Activated naive CD4-positive, alpha-beta T cell treated with anti-CD3 and anti-CD28 coated beads, Interleukin-2, amount 10 ng/mL, durations not matched to agents 7 days and 5 days (primary cell): Measurements from ENCODE around the gene ZNF19.

ENCODE experiments used
- CTCF ChIA-PET: fragments of 350-600 bp; sonication (Branson Sonifier 250); formaldehyde crosslinking; loops from one replicate; lab custom pipeline; 2021; ENCODE audit warnings: antibody characterized with exemption; lab: Charles Lee
- DNase-seq: peaks from one replicate; pipeline ENCODE4 v3.0.0-alpha.2; 2020
- H3K27ac Mint-ChIP-seq: one replicate; pipeline ENCODE4 v1.8.0; 2021; ENCODE audit warnings: mild to moderate bottlenecking, moderate library complexity, mixed read lengths
- H3K27me3 Mint-ChIP-seq: one replicate; pipeline ENCODE4 v1.8.0; 2021; ENCODE audit warnings: mild to moderate bottlenecking, mixed read lengths
- H3K36me3 Mint-ChIP-seq: one replicate; pipeline ENCODE4 v1.8.0; 2021; ENCODE audit warnings: mixed read lengths
- H3K4me1 Mint-ChIP-seq: one replicate; pipeline ENCODE4 v1.8.0; 2021; ENCODE audit warnings: mixed read lengths
- H3K4me3 Mint-ChIP-seq: one replicate; pipeline ENCODE4 v1.8.0; 2021; ENCODE audit warnings: mild to moderate bottlenecking, moderate library complexity, mixed read lengths
- H3K9me3 Mint-ChIP-seq: one replicate; pipeline ENCODE4 v1.8.0; 2021; ENCODE audit warnings: mixed read lengths

The ZNF19 gene

GRCh38 chr16:71426880-71427615 is 62.1 kb downstream of the ZNF19 start:
- Mint-ChIP-seq H3K4me3 (no peak overlapping the region), H3K36me3 (no peaks in the 10 kb centered on the region), H3K9me3 (no peaks in the 10 kb centered on the region), H3K4me1 (no peaks in the 10 kb centered on the region), H3K27me3 (peaks cover 61% of the 10 kb centered on the region), H3K27ac (no peak overlapping the region)
- no peak for DNase-seq
- CTCF ChIA-PET: interaction anchor here (1.4 kb wide), 2 partner anchors 14 to 67 kb away, joined by 3 to 4 read pairs; no protein-coding TSS in a partner anchor

- Mint-ChIP-seq H3K27ac (no peak overlapping the region), H3K9me3 (no peaks in the 10 kb centered on the region), H3K4me1 (no peaks in the 10 kb centered on the region), H3K36me3 (no peaks in the 10 kb centered on the region), H3K27me3 (peaks cover 61% of the 10 kb centered on the region), H3K4me3 (no peak overlapping the region)
- DNase-seq: peak; percentile 24
- CTCF ChIA-PET: interaction anchor here (1.4 kb wide), 2 partner anchors 14 to 66 kb away, joined by 3 to 4 read pairs; no protein-coding TSS in a partner anchor
These were observed 62.9 kb downstream of the ZNF19 start for GRCh38 chr16:71426069-71426879.

- no peak overlapping the region for H3K4me3 Mint-ChIP-seq
- no peaks in the 10 kb centered on the region for H3K4me1 Mint-ChIP-seq
- H3K36me3 Mint-ChIP-seq: no peaks in the 10 kb centered on the region
- no peak for DNase-seq
- CTCF ChIA-PET: interaction anchor here (1.4 kb wide), 1 partner anchor 13 kb away, joined by 4 read pairs; no protein-coding TSS in a partner anchor
- H3K27ac Mint-ChIP-seq: no peak overlapping the region
- no peaks in the 10 kb centered on the region for H3K9me3 Mint-ChIP-seq
- peaks cover 61% of the 10 kb centered on the region for H3K27me3 Mint-ChIP-seq
These were observed 63.4 kb downstream of the ZNF19 start for GRCh38 chr16:71425746-71426068.

GRCh38 chr16:71424626-71425025 is 64.5 kb downstream of the ZNF19 start:
- CTCF ChIA-PET: interaction anchor here (1.0 to 2.2 kb wide), 2 partner anchors 11 to 119 kb away, joined by 3 to 10 read pairs; no protein-coding TSS in a partner anchor
- Mint-ChIP-seq H3K4me1 (no peaks in the 10 kb centered on the region), H3K9me3 (no peaks in the 10 kb centered on the region), H3K27ac (no peak overlapping the region), H3K36me3 (no peaks in the 10 kb centered on the region), H3K27me3 (peaks cover 62% of the 10 kb centered on the region), H3K4me3 (no peak overlapping the region)
- DNase-seq: no peak

GRCh38 chr16:71423865-71424264 is 65.3 kb downstream of the ZNF19 start:
- Mint-ChIP-seq H3K4me1 (no peaks in the 10 kb centered on the region), H3K36me3 (no peaks in the 10 kb centered on the region), H3K9me3 (no peaks in the 10 kb centered on the region), H3K27me3 (peaks cover 58% of the 10 kb centered on the region), H3K27ac (no peak overlapping the region), H3K4me3 (no peak overlapping the region)
- CTCF ChIA-PET: interaction anchor here (1.0 to 2.2 kb wide), 2 partner anchors 11 to 120 kb away, joined by 3 to 10 read pairs; no protein-coding TSS in a partner anchor
- DNase-seq: no peak
